Measurements from ENCODE around the gene NELL1. TPM values are rescaled to one million over a fixed set of nuclear protein-coding genes. Genes with fewer than 3 reads are reported as not detected.

The NELL1 gene
- total RNA-seq, 6 experiments from 2014 or later, result not detected

- no peak for DNase-seq
- no peak for TF ChIP-seq POLR2A (IDR thresholded peaks at IDR 0.05)
- TF ChIP-seq CTCF (IDR thresholded peaks at IDR 0.05), result no peak
- 7% methylated on average over 2 of the region's 2 CpGs for WGBS (ENCODE audit: insufficient coverage, low coverage, low lambda C conversion rate, missing lambda C conversion rate)
- H3K4me1 ChIP-seq, result no peaks in the 10 kb centered on the region
- H3K9me3 ChIP-seq, result no peaks in the 10 kb centered on the region
- H3K36me3 ChIP-seq, result no peaks in the 10 kb centered on the region
- no peaks in the 10 kb centered on the region for H3K27me3 ChIP-seq
- no peak overlapping the region for H3K4me3 ChIP-seq
- no peak overlapping the region for H3K27ac ChIP-seq
- no peak for ATAC-seq
- intact Hi-C loops (cut with DNase I), result no loop called here
Observed at GRCh38 chr11:21566521-21567117, 897.2 kb downstream of the NELL1 start.

GRCh38 chr11:21567645-21568290 lies 898.4 kb downstream of the NELL1 start:
- 34% methylated on average over 3 of the region's 3 CpGs for WGBS (ENCODE audit: insufficient coverage, low coverage, low lambda C conversion rate, missing lambda C conversion rate)
- Histone ChIP-seq H3K36me3 (no peaks in the 10 kb centered on the region), H3K27me3 (no peaks in the 10 kb centered on the region), H3K9me3 (no peaks in the 10 kb centered on the region), H3K4me1 (no peaks in the 10 kb centered on the region), H3K27ac (no peak overlapping the region), H3K4me3 (no peak overlapping the region)
- intact Hi-C loops (cut with DNase I), result no loop called here
- TF ChIP-seq POLR2A (IDR thresholded peaks at IDR 0.05) (no peak), CTCF (IDR thresholded peaks at IDR 0.05) (no peak)
- ATAC-seq (no peak), DNase-seq (no peak)

- no peaks in the 10 kb centered on the region for H3K27me3 ChIP-seq
- TF ChIP-seq CTCF (IDR thresholded peaks at IDR 0.05) (no peak), POLR2A (IDR thresholded peaks at IDR 0.05) (no peak)
- H3K9me3 ChIP-seq, result no peaks in the 10 kb centered on the region
- no peak overlapping the region for H3K27ac ChIP-seq
- DNase-seq (no peak), ATAC-seq (no peak)
- no peaks in the 10 kb centered on the region for H3K36me3 ChIP-seq
- WGBS (ENCODE audit: insufficient coverage, low coverage, low lambda C conversion rate, missing lambda C conversion rate), result 56% methylated on average over 1 of the region's 1 CpG
- intact Hi-C loops (cut with DNase I), result no loop called here
- no peaks in the 10 kb centered on the region for H3K4me1 ChIP-seq
- no peak overlapping the region for H3K4me3 ChIP-seq
Observed at GRCh38 chr11:21572210-21572609, 902.8 kb downstream of the NELL1 start.

- no peaks in the 10 kb centered on the region for H3K36me3 ChIP-seq
- 70% methylated on average over 1 of the region's 1 CpG for WGBS (ENCODE audit: insufficient coverage, low coverage, low lambda C conversion rate, missing lambda C conversion rate)
- H3K4me3 ChIP-seq, result no peak overlapping the region
- DNase-seq (no peak), ATAC-seq (no peak)
- H3K9me3 ChIP-seq, result no peaks in the 10 kb centered on the region
- no peaks in the 10 kb centered on the region for H3K4me1 ChIP-seq
- intact Hi-C loops (cut with DNase I), result no loop called here
- no peak for TF ChIP-seq POLR2A (IDR thresholded peaks at IDR 0.05)
- no peak for TF ChIP-seq CTCF (IDR thresholded peaks at IDR 0.05)
- no peak overlapping the region for H3K27ac ChIP-seq
- no peaks in the 10 kb centered on the region for H3K27me3 ChIP-seq
Observed at GRCh38 chr11:21582791-21583190, 913.4 kb downstream of the NELL1 start.
